Mesenchymal stem cell (in vitro differentiated cells and primary cell): ENCODE measurements around the gene PVR.
A peak's percentile ranks its signal among the peaks of the same experiment; 100 is the strongest.
"Not testable (repeated sequence)": the region's sequence is repeated elsewhere in the genome, so short reads cannot be mapped to it uniquely, and the experiment has no call there.

Experiments used
- DNase-seq: peaks from one replicate; pipeline ENCODE4 v3.0.0-alpha.2; 2013
- H2AFZ ChIP-seq: one replicate; pipeline ENCODE4 v1.6.1; 2013; ENCODE audit warnings: low read depth, mild to moderate bottlenecking, control low read depth, inconsistent platforms, low read length, moderate library complexity
- H2AK5ac ChIP-seq: 2 replicates; pipeline ENCODE4 v1.6.1; 2013; ENCODE audit warnings: low read length, moderate library complexity, mild to moderate bottlenecking, inconsistent platforms; ENCODE audit not compliant: severe bottlenecking
- H2BK120ac ChIP-seq: one replicate; pipeline ENCODE4 v1.6.1; 2013; ENCODE audit warnings: low read depth, mild to moderate bottlenecking, inconsistent platforms, low read length, moderate library complexity
- H2BK12ac ChIP-seq, 2 experiments: one replicate each; pipeline ENCODE4 v1.6.1; 2013; ENCODE audit warnings: inconsistent platforms in 2 of 2, low read length in 2 of 2, mild to moderate bottlenecking in 2 of 2, moderate library complexity in 2 of 2, control low read depth in 1 of 2
- H2BK15ac ChIP-seq: one replicate; pipeline ENCODE4 v1.6.1; 2013; ENCODE audit warnings: mild to moderate bottlenecking, low read depth, inconsistent platforms; ENCODE audit not compliant: poor library complexity, severe bottlenecking
- H2BK5ac ChIP-seq: 2 replicates; pipeline ENCODE4 v1.6.1; 2013; ENCODE audit warnings: low read depth, mild to moderate bottlenecking, low read length, control low read depth, inconsistent platforms; ENCODE audit not compliant: poor library complexity, severe bottlenecking
- H3K14ac ChIP-seq, 2 experiments: one replicate each; pipeline ENCODE4 v1.6.1; 2013; ENCODE audit warnings: inconsistent platforms in 2 of 2, low read length in 2 of 2, control low read depth in 1 of 2, mild to moderate bottlenecking in 1 of 2, moderate library complexity in 1 of 2
- H3K18ac ChIP-seq, 2 experiments: one replicate each; pipeline ENCODE4 v1.6.1; 2013; ENCODE audit warnings: inconsistent platforms in 2 of 2, low read length in 2 of 2, control low read depth in 1 of 2, low read depth in 1 of 2, mild to moderate bottlenecking in 1 of 2
- H3K23ac ChIP-seq, 2 experiments: one replicate each; pipeline ENCODE4 v1.6.1; 2013; ENCODE audit warnings: inconsistent platforms in 2 of 2, low read length in 2 of 2, mild to moderate bottlenecking in 2 of 2, moderate library complexity in 2 of 2, control low read depth in 1 of 2
- H3K27ac ChIP-seq: 2 replicates; pipeline ENCODE4 v1.5.1; 2013; ENCODE audit warnings: mild to moderate bottlenecking, moderate library complexity, low read length, control low read depth, inconsistent platforms; ENCODE audit not compliant: poor library complexity, severe bottlenecking
- H3K27me3 ChIP-seq, 2 experiments: 2 replicates each; pipeline versions ENCODE4 v1.6.1 to v1.7.0; 2013; ENCODE audit warnings: low read length in 2 of 2, mild to moderate bottlenecking in 2 of 2, moderate library complexity in 2 of 2, control low read depth in 1 of 2, inconsistent platforms in 1 of 2; ENCODE audit not compliant: control insufficient read depth in 1 of 2, insufficient read depth in 1 of 2
- H3K36me3 ChIP-seq, 2 experiments: 2 replicates each; pipeline versions ENCODE4 v1.6.1 to v1.7.0; 2013; ENCODE audit warnings: low read length in 2 of 2, control low read depth in 1 of 2, inconsistent platforms in 1 of 2, low read depth in 1 of 2, mild to moderate bottlenecking in 1 of 2; ENCODE audit not compliant: insufficient read depth in 2 of 2, control insufficient read depth in 1 of 2
- H3K4ac ChIP-seq, 2 experiments: one replicate each; pipeline ENCODE4 v1.6.1; 2013; ENCODE audit warnings: inconsistent platforms in 2 of 2, low read length in 2 of 2, mild to moderate bottlenecking in 2 of 2, moderate library complexity in 2 of 2, control low read depth in 1 of 2, low read depth in 1 of 2
- H3K4me1 ChIP-seq: 2 replicates; pipeline ENCODE4 v1.6.1; 2013; ENCODE audit warnings: low read depth, low read length, control low read depth; ENCODE audit not compliant: control insufficient read depth, insufficient read depth
- H3K4me2 ChIP-seq: 2 replicates; pipeline ENCODE4 v1.6.1; 2013; ENCODE audit warnings: low read length, mild to moderate bottlenecking, inconsistent platforms; ENCODE audit not compliant: poor library complexity, severe bottlenecking
- H3K4me3 ChIP-seq, 2 experiments: 2 replicates each; pipeline versions ENCODE4 v1.5.1 to v1.7.0; 2013; ENCODE audit warnings: low read length in 2 of 2, mild to moderate bottlenecking in 2 of 2, control low read depth in 1 of 2, low read depth in 1 of 2; ENCODE audit not compliant: insufficient read depth in 1 of 2
- H3K79me1 ChIP-seq: replicated peaks from 2 replicates; pipeline ENCODE4 v1.6.1; 2013; ENCODE audit warnings: mild to moderate bottlenecking, control low read depth, low read length, inconsistent platforms; ENCODE audit not compliant: poor library complexity, severe bottlenecking
- H3K9ac ChIP-seq: 2 replicates; pipeline ENCODE4 v1.7.0; 2013; ENCODE audit warnings: mild to moderate bottlenecking, low read length, moderate library complexity
- H3K9me3 ChIP-seq: 2 replicates; pipeline ENCODE4 v1.7.0; 2013; ENCODE audit warnings: mild to moderate bottlenecking, low read length; ENCODE audit not compliant: control insufficient read depth
- H4K8ac ChIP-seq: one replicate; pipeline ENCODE4 v1.6.1; 2013; ENCODE audit warnings: inconsistent platforms, mild to moderate bottlenecking, low read length, moderate library complexity
- H4K91ac ChIP-seq: one replicate; pipeline ENCODE4 v1.6.1; 2013; ENCODE audit warnings: mild to moderate bottlenecking, low read length, inconsistent platforms
- WGBS: methylation state at CpG from one replicate; pipeline ENCODE4 v1.1.7; 2013; ENCODE audit warnings: mixed read lengths; 5-methylcytosine and 5-hydroxymethylcytosine counted together

The PVR gene

DNA sequence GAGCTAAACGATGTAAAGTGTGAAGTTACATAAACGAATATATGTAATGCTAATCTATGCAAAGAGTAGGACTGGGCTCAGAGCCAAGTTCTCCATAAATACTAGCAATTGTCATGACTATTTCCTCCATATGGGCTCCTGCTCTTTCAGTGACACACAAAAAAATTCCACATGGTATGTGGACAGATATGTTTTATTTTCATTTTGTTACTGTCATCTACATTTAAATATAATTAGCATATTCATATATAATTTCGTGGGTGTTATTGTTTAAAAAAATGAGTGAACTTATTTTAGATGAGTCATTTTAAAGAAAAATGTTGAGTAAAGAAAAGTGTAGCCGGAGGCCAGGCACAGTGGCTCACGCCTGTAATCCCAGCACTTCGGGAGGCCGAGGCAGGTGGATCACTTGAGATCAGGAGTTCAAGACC is 35.3 kb upstream of the PVR start:
- no peak overlapping the region for H3K4me2 ChIP-seq
- H3K27me3 ChIP-seq: peaks cover 0 to 5% of the 10 kb centered on the region in 2 experiments
- no peak overlapping the region for H2BK5ac ChIP-seq
- no peak overlapping the region for H3K23ac ChIP-seq
- no peak overlapping the region for H2BK120ac ChIP-seq
- no peak overlapping the region for H3K4ac ChIP-seq
- no peaks in the 10 kb centered on the region for H3K79me1 ChIP-seq
- no peak overlapping the region for H4K8ac ChIP-seq
- H3K4me3 ChIP-seq: no peak overlapping the region
- H2AK5ac ChIP-seq: no peak overlapping the region
- no peaks in the 10 kb centered on the region for H3K9me3 ChIP-seq
- H3K36me3 ChIP-seq: no peaks in the 10 kb centered on the region
- H3K4me1 ChIP-seq: peaks cover 3% of the 10 kb centered on the region
- no peak overlapping the region for H4K91ac ChIP-seq
- DNase-seq: peak; percentile 48
- H3K14ac ChIP-seq: no peak overlapping the region
- no peak overlapping the region for H2AFZ ChIP-seq
- no peak overlapping the region for H3K27ac ChIP-seq
- no peak overlapping the region for H3K9ac ChIP-seq
- H3K18ac ChIP-seq: no peak overlapping the region
- WGBS: 81% methylated on average over 5 of the region's 7 CpGs
- H2BK12ac ChIP-seq: no peak overlapping the region
- no peak overlapping the region for H2BK15ac ChIP-seq

DNA sequence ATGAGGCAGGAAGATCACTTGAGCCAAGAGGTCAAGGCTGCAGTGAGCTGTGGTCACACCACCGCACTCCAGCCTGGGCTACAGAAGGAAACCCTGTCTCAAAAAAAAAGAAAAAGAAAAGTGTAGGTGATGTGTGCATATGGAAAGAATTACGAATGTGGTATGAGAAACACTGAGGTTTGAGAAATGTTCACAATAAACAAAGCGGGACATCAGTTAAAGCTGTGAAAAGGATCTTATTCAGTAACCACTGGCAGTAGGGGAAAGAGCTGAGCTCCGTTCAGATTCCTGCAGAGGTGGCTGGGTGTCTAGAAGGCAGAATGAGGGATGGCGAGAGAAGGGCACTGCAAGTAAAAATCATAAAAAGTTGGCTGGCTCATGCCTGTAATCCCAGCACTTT is 34.5 kb upstream of the PVR start:
- H3K79me1 ChIP-seq: no peaks in the 10 kb centered on the region
- no peak overlapping the region for H3K4me3 ChIP-seq
- 83% methylated on average over 5 of the region's 5 CpGs for WGBS
- no peaks in the 10 kb centered on the region for H3K4me1 ChIP-seq
- no peak overlapping the region for H2BK5ac ChIP-seq
- H3K4ac ChIP-seq: no peak overlapping the region
- no peaks in the 10 kb centered on the region for H3K36me3 ChIP-seq
- H2AK5ac ChIP-seq: no peak overlapping the region
- no peak overlapping the region for H3K27ac ChIP-seq
- H3K9ac ChIP-seq: no peak overlapping the region
- H3K9me3 ChIP-seq: no peaks in the 10 kb centered on the region
- no peak overlapping the region for H2BK12ac ChIP-seq
- no peak overlapping the region for H3K18ac ChIP-seq
- no peak overlapping the region for H3K23ac ChIP-seq
- H2AFZ ChIP-seq: no peak overlapping the region
- no peak overlapping the region for H2BK15ac ChIP-seq
- no peak overlapping the region for H2BK120ac ChIP-seq
- peak; percentile 63 for DNase-seq
- no peak overlapping the region for H4K8ac ChIP-seq
- H3K27me3 ChIP-seq: peaks cover 0 to 12% of the 10 kb centered on the region in 2 experiments
- H3K14ac ChIP-seq: no peak overlapping the region
- no peak overlapping the region for H4K91ac ChIP-seq
- H3K4me2 ChIP-seq: no peak overlapping the region

- WGBS: 48% methylated on average over 5 of the region's 5 CpGs
These were observed 33.2 kb upstream of the PVR start for GRCh38 chr19:44610497-44610896.

GRCh38 chr19:44611812-44612295 is 31.9 kb upstream of the PVR start:
- H4K8ac ChIP-seq: no peak overlapping the region
- H3K27ac ChIP-seq: no peak overlapping the region
- H3K36me3 ChIP-seq: no peaks in the 10 kb centered on the region
- no peak overlapping the region for H3K14ac ChIP-seq
- 82% methylated on average over 2 of the region's 2 CpGs for WGBS
- no peak overlapping the region for H2AFZ ChIP-seq
- H3K4me3 ChIP-seq: no peak overlapping the region
- H3K79me1 ChIP-seq: no peaks in the 10 kb centered on the region
- no peak overlapping the region for H2BK12ac ChIP-seq
- H2BK5ac ChIP-seq: no peak overlapping the region
- H3K23ac ChIP-seq: no peak overlapping the region
- H3K27me3 ChIP-seq: peaks cover 0 to 12% of the 10 kb centered on the region in 2 experiments
- no peak overlapping the region for H3K4ac ChIP-seq
- H2AK5ac ChIP-seq: no peak overlapping the region
- peaks cover 2% of the 10 kb centered on the region for H3K4me1 ChIP-seq
- no peak for DNase-seq
- H2BK15ac ChIP-seq: no peak overlapping the region
- no peak overlapping the region for H4K91ac ChIP-seq
- no peak overlapping the region for H2BK120ac ChIP-seq
- H3K4me2 ChIP-seq: no peak overlapping the region
- H3K9ac ChIP-seq: no peak overlapping the region
- H3K9me3 ChIP-seq: no peaks in the 10 kb centered on the region
- H3K18ac ChIP-seq: no peak overlapping the region

More at GRCh38 chr19:44610497-44610896, 33.2 kb upstream of the PVR start:
- H4K91ac ChIP-seq, H2BK5ac ChIP-seq, H3K4me3 ChIP-seq, H3K79me1 ChIP-seq, H3K23ac ChIP-seq, H2AFZ ChIP-seq, H3K36me3 ChIP-seq, H4K8ac ChIP-seq, H3K14ac ChIP-seq, H3K4me2 ChIP-seq, H3K4me1 ChIP-seq, H3K18ac ChIP-seq, H2AK5ac ChIP-seq, H3K9me3 ChIP-seq, H3K27ac ChIP-seq, H3K4ac ChIP-seq, H2BK120ac ChIP-seq, H2BK12ac ChIP-seq, H3K9ac ChIP-seq: not testable (repeated sequence)
- peak; percentile 53 for DNase-seq
- peak overlapping the region; percentile 12 for H2BK15ac ChIP-seq
- H3K27me3 ChIP-seq: peaks cover 0 to 12% of the 10 kb centered on the region in 2 experiments
